Hypothalamus (tissue), 51 donors: Measurements from ENCODE around the gene USP13.

Source experiments
- DNase-seq, 51 donors: peaks; one replicate each; lab custom pipeline; 2025; lab: John Stamatoyannopoulos, UW

USP13 gene

DNA sequence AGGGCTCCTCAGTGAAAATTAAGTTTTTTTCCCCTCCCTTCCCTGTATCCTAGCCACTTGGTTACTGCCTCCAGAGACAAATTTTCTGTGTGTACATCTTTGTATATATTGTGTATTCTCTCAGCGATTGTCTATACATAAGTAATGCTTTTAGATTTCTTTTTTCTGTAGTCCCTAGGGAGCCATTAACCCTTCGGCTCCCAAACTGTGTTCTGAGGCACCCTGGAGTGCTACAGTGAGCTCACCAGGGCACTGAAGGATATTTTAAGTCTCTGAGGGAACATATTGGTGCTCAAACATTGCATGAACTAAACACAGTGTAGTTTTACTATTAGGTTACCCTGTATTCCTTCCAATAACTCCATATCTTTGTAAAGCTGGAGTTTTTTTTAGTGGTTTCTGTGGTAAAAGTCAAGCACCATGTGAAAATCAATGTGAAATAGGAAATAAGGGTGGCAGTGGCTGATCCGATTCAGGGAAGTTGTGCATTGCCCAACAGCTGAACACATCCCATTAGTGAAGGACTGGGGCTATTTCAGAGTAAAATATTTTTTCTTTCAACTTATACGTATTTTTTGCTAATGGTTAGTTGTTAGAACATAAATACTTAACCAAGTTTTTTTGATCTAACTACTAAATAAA is 43.0 kb downstream of the USP13 start:
- DNase-seq: no peak

DNA sequence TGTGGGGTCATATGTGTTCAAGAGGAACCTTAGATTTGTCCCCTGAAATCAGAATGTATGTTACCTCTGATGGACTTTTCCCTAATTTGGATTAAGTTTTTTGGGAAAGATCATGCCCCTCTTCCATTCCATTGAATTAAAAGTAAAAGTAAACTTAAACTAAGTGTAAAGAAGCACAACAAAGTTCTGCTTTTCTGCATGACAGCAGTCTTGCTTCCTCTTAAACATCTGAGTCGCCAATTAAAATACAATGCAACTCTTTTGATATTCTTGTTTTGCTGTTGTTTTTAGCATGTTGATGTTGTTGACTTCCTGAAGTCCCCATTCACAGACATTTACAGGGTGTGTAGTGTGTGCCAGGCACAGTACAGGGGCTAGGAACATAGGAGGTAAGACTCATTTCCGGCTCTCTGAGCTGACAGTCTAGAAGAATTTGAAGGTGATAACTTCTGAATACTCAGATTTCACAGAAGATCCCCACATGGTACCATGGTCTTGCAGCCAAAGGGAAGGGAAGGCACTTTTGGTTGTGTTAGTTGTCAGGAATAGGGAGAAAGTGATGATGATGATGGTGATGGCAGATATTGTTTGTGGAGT is 45.0 kb downstream of the USP13 start:
- DNase-seq: no peak

DNA sequence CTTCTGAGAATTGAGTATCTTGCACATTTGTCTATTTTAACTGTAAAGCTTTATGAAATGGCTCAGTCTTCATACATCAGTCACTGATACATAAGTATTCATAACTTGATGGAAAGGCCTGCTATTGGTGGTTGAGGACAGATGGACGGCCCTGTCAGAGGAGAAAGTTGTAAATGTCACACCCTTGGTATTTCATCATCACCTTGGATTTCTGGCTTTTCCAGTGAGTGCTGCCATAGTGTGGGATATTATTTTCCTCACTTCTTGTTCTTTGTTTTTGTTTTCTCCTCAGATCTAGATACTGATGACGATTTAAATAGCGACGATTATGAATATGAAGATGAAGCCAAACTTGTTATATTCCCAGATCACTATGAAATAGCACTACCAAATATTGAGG is 47.9 kb downstream of the USP13 start:
- DNase-seq: no peak

DNA sequence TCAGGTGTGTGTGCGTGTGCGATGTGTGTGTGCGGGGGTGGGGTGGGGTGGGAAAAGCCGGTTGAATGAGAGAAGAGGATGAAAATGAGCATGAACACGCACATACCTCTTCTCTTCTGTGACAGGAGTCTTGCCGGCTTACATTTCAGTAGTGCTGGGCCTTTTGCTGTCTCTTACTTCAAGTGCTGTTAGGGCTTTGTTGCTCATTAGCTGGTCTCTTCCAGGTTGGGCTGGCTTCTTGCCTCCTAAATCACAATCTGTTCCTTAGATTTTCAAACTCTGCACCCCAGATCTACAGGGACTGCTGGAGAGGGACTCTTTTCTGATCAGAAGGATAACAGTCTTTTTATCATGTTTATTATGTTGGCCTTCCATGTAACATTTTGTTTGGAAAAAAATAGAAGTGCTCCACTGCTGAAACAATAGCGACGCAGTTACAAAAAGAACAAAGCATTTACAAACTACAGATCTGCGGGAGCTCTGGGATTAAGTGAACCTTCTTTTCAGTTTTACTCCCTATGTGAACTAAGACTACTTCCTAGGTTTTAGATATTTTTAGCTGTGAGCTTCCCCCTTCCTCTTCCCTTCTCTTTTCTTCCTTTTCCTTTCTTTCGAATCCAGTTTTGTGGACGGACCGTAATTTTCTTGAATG is 48.5 kb downstream of the USP13 start:
- DNase-seq: no peak

DNA sequence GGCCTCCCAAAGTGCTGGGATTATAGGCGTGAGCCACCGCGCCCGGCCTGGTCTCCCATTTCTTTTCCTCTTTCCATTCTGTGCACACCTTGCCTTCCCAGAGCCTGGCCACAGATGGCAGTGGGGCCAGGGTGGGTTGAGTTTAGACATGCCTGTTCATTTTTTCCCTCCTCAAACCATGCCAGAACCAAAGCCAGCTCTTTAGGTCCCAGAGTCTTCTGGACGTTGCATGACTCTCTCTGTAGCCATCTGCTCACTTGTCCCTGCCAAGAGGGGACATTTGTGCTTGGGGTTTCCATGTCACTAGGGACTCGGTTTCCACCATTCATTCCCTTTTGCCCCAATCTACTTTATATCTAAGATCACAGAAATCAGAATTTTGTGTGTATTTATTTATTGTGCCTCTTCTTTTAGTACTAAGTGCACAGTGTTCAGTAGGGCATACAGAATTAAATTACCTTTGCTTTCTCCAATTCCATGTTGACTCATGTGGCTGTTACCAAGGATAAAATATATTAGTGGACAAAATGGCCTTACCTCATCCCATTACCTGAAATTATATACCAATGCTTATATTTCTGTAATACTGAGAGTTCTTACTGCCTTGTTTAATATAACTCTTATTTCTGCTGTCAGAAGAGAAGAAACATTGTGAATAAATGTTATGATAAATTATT is 49.6 kb downstream of the USP13 start:
- DNase-seq: no peak

DNA sequence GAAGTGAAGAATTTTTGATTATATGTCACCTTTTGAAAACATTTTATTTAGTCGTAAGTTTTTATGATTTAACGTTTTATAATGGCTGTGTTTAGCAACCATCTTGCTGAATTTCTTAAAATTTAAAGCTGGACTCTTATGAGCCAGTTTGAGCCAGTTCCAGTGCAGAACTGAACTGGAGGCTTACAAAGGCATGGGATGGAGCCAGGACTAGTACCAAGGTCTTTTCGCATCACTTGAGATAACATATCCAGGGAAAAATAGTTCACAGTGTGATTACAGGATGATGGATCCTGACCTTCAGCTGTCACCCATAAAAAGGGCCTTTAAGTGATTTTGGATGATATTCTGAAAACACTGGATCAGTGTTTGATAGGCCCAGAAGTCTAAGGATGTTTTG is 51.0 kb downstream of the USP13 start:
- no peak for DNase-seq

DNA sequence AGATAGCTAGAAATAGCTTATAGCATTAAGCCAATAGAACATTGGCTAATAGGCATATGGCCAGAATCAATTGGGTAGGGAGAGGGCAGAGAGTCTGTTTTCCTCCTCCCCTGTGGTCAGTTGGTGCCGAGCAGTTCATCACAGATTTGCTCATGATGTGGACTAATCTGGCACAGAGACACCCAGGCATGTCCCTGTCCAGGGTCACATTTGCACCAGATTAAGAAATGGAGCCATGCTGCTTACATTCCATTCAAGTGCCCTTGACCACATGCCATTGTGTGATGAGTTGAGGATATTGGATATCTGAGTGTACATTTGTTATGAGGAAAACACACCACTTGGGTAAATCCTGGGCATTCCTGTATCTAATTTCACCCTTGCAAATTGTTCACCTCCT is 53.4 kb downstream of the USP13 start:
- DNase-seq: no peak

DNA sequence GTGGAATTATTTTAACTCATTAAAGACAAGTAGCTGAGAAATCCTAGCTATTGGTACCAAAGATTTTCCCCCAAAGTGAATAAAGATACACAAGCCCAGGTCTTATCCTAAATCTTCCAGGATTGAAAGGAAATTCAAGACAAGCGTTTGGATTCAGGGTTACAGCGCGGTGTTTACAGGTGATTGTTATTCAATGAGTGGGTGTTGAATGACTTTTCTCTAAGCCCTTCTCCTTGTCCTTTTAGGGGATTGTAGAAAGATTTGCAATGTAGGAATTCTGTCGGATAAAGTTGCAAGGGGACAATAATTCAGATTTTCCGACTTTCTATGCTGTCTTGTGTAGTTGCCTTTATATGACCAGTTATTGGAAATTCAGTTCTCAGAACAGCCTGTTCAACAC is 57.2 kb downstream of the USP13 start:
- DNase-seq: no peak

DNA sequence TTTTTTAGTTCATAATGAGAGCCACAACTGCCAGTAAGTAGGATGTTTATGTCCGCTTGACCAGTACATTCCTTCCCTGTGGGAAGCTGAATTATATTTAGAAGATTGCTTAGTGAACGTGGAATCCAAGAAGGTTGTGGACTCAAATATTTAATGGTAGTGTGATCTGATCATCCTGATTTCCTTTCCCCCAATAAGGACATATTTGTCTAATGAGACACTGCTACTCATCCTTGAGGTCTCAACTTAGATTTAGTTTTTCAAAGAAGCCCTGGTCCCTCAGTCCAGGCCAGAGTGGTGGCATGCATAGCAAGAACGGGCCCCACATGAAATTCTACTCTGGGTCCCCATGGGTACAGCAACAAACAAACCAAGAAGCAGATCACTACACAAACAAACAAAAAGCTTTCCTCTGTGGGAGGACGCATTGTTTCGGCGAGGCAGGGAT is 60.8 kb downstream of the USP13 start:
- DNase-seq: no peak

DNA sequence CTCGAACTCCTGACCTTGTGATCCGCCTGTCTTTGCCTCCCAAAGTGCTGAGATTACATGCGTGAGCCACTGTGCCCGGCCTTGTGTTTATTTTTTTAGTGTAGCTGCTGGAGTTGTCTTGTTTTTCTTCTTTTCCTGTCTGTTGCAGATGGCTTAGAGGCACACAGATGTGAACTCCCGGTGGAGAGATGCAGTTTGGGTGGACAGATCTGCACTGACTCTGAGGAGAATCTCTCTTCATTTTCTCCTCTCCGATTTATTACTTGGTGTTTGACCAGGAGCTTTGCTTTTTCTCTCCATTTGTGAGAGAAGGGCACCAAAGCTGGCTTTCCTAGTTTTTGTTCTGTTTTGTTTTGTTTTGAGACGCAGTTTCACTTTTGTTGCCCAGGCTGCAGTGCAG is 62.7 kb downstream of the USP13 start:
- DNase-seq: no peak

DNA sequence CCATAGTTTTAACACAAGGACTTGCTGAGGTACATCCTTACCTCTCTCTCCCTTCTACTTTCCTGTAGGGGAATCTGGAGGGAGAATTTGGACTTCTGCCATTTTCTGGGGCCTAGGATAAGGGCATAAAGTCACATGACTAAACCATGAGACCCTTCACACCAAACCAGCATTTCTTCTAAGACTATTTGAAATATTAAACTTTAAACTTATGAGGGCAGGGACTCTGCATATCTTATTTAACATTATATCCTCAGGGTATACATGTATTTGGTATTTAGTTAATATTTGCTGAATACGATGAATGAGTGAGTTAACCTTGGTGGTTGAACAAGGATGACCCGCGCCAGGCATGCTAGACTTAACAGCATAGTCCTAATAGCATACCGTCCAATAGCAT is 63.4 kb downstream of the USP13 start:
- no peak for DNase-seq

DNA sequence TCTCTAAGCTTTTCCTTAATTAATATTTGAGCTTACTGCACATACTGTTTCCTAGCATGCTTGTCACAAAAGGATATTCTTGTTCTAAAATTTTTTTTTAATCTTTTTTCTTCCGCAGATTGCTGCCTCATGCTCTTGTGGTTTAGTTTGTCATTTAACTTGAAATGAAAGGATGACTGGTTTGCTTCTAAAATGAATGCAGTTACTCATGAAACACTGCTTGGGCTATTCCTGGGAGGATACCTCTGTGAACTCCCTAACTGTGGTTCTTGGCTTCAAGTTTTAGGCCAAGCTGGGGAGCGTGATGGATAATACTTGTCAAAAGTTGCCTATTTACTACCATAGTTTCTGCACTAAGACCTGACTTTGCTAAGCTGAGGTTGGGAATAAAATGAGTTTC is 64.0 kb downstream of the USP13 start:
- DNase-seq: no peak

DNA sequence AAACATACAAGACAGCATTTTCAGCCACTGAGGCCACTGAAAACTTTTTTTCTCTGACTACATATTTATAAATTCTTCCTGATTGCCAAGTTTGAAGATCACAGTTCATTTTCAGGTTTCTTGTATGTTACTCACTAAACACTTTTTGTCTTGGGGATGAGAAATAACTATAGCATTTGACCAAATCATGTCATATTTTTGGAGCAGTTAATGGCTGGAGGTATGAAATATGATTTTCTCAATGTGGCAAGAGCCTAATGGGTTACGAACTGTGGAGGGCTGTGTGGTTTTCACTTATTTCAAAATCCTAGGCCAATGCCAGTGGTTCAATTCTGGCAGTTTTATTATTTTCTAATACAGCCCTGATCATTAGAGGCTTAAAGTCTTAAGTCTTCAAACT is 64.4 kb downstream of the USP13 start:
- no peak for DNase-seq

DNA sequence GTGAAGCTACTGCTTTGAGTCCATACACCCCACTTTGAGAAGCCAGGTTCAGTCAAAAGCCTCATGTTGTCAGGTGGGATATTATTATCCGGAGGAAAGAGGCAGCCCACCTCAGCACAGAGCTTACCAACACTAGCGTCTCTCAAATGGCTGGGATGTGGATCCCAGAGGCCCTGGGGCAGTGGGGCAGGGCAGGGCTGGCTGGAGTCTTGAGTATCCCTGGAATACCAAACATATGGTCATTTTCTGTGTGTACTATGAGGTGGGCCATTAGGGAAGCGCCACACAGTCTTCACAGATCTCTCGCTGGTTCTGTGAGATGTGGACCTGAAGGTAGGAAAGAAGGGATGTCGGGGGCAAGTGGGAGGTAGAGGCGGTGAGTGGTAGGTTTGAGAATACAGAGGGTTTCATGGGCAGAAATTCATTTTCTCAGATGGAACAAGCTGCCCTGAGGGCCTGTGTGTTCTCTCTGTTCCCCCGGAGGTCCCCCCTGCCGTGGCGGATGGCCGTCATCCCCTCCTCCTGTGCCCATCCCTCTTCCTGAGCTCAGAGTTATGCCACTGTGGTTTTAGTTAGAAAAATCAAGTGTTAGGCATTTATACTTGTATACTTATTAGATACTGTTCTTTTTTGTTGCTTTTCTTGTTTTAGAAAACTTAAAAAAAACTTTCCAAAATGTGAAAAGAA is 66.4 kb downstream of the USP13 start:
- no peak for DNase-seq

DNA sequence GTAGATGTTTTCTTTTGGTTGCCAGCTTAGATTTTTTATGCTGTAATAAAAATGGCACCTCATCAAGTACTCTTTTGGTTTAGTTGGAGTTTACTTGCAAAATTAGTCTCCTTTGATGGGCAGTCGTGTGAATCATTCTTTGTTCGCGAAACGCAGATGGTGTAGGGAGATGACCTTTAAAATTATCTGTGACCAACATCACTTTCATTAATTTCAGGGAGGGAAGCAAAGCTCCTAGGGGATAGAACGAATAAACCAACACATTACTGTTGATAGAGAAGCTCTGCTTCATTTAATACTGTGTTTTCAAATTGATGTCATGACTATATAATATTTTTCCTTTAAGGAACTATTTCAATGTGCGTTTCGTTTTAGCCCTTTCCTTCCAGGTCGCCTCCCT is 67.4 kb downstream of the USP13 start:
- no peak for DNase-seq

DNA sequence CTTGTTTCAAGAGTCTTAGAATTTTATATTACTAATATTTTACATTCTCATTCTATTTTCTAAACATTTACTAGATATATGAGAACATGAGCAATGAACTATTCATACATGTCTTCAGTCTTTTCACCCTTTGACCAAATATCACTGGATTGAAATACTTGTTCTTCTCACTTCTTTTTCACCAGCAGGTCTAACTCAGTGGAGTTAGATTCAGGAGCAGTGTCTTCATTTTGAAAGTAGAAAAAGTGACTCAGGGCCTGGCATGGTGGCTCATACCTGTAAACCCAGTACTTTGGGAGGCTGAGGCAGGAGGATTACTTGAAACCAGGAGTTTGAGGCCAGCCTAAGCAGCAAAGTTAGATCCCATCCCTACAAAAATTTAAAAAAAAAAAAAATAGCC is 70.8 kb downstream of the USP13 start:
- DNase-seq: no peak

DNA sequence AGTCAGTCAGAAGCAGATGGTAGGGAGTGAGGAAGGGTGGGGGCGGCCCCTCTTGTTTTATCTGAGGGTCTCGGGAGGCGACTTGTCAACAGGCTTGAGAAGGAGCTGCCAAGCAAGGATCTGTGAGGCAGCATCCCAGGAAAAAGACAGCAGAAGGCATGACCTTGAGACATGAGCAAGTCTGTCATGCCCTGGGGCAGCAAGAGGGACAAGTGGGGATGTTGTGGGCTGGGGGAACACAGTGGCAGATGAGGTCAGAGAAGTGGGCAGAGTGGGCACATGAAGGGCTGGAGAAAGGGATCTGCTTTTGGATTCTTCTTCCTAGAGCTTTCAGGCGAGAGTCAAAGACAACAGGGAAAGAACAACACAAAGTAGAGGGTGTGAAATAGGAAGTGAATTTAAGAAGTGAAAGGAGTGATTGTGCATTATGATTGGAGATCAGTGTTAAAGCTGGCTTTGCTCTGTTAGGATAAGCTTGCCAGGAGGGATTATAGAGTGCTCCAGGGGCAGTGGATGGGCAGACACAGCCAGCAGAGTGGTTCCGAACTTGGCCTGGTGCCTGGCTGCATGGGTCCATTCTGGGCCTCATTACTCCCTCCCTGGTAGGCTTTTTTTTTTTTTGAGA is 73.3 kb downstream of the USP13 start:
- no peak for DNase-seq

DNA sequence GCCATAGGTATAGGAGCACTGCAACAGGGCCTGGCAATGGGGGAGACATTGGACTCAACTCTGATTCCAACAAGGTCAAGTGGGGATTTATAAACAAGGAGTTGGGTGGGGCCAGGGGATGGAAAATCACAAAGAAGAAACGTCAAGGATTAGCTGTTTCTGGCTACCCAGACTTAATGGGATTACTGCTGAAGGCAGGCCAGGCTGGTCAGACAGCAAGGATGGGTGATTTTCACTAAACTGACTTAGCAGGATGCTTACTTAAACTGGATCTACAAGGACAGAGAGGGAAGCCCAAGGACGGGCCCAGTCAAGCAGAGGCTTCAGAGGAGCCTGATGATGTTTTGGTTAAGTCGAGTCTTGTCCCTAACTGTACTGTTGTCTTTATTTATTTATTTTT is 76.2 kb downstream of the USP13 start:
- DNase-seq: no peak

DNA sequence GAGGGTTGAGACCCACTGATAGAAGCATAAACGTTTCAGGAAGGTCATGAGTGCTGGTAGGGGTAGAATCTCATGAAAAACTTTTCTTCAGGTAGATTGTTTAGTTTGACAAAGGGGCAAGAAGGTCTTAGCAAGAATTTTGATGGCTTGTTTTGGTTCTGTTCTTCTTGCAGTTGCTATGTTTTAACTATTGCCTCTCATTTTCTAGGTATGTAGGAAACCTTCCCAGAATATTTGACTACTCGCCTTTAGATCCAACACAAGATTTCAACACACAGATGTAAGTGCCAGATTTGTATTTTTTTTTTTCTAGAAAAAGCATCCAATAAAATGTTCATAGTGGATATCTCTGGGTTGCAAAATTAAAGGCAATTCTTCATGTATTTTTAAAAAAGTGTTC is 77.1 kb downstream of the USP13 start:
- DNase-seq: no peak

DNA sequence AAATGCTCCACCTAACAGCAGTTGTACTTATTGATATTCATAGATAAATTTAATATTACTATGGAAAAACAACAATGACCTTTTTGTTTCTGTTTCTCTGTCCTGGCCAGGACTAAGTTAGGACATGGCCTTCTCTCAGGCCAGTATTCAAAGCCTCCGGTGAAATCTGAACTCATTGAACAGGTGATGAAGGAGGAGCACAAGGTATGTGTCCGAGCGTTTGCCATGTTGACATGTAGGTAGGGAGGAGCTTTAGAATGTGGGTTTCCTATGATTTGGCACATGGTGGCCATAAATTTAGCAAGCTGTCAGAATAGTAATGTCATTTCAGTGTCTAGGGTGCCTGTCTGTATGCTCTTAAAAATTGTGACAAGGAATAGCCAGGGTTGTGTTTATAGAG is 77.7 kb downstream of the USP13 start:
- no peak for DNase-seq

DNA sequence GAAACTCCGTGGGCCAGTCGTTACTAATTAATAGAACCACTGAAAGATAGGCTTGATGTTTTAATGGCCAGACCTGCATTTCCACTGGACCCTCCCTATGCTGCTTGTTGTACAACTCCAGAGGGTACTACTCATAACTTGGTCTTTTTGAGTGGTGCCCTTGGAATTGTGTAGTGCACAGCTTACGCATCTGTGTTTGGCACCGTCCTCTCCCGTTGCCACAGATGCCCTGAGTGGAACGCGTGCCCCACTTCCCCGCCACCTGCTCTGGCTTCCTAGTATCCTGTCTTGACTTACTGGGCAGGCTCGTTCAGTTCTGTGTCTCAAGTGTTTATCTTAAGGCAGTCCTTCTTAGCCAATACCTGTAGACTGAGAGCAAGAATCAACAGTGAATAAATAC is 78.7 kb downstream of the USP13 start:
- DNase-seq: no peak
